Measurements from ENCODE around the gene ZCCHC24. TPM values are rescaled to one million over a fixed set of nuclear protein-coding genes. Genes with fewer than 3 reads are reported as not detected.

The ZCCHC24 gene
- total and polyA plus RNA-seq, 8 donors = 3.5 to 13.2 (median 7.3) TPM

- FAIRE-seq (no peak), DNase-seq (peak in 3 of 6 donors; percentile 26 to 60 (median 43)), ATAC-seq (peak in 2 of 4 donors; percentile 22 to 25)
- no peaks in the 10 kb centered on the region for H3K9me3 ChIP-seq
- intact Hi-C loops (cut with DNase I) = no loop called here
- no peaks in the 10 kb centered on the region for H3K27me3 ChIP-seq
- peaks cover 0 to 4% (median 0%) of the 10 kb centered on the region in 3 donors for H3K4me1 ChIP-seq
- TF ChIP-seq, protein P1, sequence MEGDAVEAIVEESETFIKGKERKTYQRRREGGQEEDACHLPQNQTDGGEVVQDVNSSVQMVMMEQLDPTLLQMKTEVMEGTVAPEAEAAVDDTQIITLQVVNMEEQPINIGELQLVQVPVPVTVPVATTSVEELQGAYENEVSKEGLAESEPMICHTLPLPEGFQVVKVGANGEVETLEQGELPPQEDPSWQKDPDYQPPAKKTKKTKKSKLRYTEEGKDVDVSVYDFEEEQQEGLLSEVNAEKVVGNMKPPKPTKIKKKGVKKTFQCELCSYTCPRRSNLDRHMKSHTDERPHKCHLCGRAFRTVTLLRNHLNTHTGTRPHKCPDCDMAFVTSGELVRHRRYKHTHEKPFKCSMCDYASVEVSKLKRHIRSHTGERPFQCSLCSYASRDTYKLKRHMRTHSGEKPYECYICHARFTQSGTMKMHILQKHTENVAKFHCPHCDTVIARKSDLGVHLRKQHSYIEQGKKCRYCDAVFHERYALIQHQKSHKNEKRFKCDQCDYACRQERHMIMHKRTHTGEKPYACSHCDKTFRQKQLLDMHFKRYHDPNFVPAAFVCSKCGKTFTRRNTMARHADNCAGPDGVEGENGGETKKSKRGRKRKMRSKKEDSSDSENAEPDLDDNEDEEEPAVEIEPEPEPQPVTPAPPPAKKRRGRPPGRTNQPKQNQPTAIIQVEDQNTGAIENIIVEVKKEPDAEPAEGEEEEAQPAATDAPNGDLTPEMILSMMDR (IDR thresholded peaks at IDR 0.05) = no peak
- 76 to 87% methylated on average over 17 of the region's 17 CpGs for WGBS, 2 donors
- no peaks in the 10 kb centered on the region for H3K36me3 ChIP-seq
- no peak overlapping the region for H3K27ac ChIP-seq
- no peak overlapping the region for H3K4me3 ChIP-seq
These were observed 37.3 kb downstream of the ZCCHC24 start for GRCh38 chr10:79407811-79408795.

DNA sequence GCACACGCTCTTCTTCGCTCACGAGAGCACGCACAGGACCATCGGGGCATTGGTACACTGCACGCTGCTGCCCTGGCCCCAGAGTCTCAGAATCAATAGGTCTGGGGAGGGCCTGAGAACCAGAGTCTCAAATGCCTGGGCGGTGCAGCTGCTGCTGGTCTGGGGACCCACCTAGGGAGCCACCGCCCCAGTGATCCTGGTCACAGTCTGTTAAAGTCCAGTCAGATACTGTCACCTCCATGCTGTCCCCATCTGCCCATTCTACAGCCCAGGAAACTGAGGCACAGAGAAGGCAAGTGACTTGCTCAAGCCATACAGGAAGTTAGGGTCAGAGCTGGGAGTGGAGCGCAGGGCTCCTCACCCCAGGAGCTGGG is 38.0 kb downstream of the ZCCHC24 start:
- FAIRE-seq (no peak), DNase-seq (peak in 2 of 6 donors; percentile 29 to 48), ATAC-seq (no peak)

GRCh38 chr10:79406683-79407422 is 38.6 kb downstream of the ZCCHC24 start:
- no peak for FAIRE-seq
- no peak overlapping the region for H3K27ac ChIP-seq
- peak in 3 of 6 donors; percentile 19 to 60 (median 39) for DNase-seq
- WGBS, 2 donors = 83 to 95% methylated on average over 11 to 13 of the region's 13 CpGs
- ATAC-seq = no peak
- no peaks in the 10 kb centered on the region for H3K9me3 ChIP-seq
- H3K4me3 ChIP-seq = no peak overlapping the region
- H3K36me3 ChIP-seq = no peaks in the 10 kb centered on the region
- no peaks in the 10 kb centered on the region for H3K27me3 ChIP-seq
- TF ChIP-seq, protein P1 (IDR thresholded peaks at IDR 0.05) = no peak
- intact Hi-C loops (cut with DNase I) = no loop called here
- peaks cover 0 to 4% (median 0%) of the 10 kb centered on the region in 3 donors for H3K4me1 ChIP-seq

More for the DNA sequence above, 38.0 kb downstream of the ZCCHC24 start:
- WGBS, 2 donors = 94 to 95% methylated on average over 9 of the region's 9 CpGs
- no peaks in the 10 kb centered on the region for H3K27me3 ChIP-seq
- peaks cover 0 to 4% (median 0%) of the 10 kb centered on the region in 3 donors for H3K4me1 ChIP-seq
- intact Hi-C loops (cut with DNase I) = no loop called here
- H3K36me3 ChIP-seq = no peaks in the 10 kb centered on the region
- H3K27ac ChIP-seq = no peak overlapping the region
- TF ChIP-seq, protein P1 (IDR thresholded peaks at IDR 0.05) = no peak
- no peak overlapping the region for H3K4me3 ChIP-seq
- no peaks in the 10 kb centered on the region for H3K9me3 ChIP-seq

DNA sequence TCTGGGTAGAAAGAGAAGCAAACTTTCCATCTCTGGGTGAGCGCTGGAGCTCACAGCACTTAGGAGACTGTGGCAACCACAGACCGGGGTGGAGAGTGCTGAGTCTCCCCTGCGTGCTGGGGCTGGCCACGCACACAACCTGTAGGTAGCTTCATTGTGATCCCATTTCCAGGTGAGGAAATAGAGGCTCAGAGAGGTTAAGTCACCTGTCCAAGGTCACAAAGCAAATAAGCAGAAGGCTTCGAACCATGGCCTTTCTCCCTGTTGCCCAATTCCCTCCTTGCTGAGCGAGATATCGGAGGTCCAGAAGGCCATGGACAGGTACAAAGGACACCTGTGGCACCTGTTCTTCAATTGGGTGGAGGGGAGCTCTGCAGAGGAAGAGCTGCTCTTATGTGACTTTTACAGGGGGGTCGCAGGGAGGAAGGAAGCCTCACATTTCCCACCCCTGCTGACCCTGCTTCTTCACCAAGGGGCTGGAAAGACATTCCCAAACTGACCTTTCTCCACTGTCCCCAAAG is 39.4 kb downstream of the ZCCHC24 start:
- no peak overlapping the region for H3K27ac ChIP-seq
- ATAC-seq = no peak
- WGBS, 2 donors = 81 to 82% methylated on average over 8 of the region's 8 CpGs
- H3K4me3 ChIP-seq = no peak overlapping the region
- H3K4me1 ChIP-seq = peaks cover 0 to 4% (median 0%) of the 10 kb centered on the region in 3 donors
- H3K27me3 ChIP-seq = no peaks in the 10 kb centered on the region
- H3K9me3 ChIP-seq = no peaks in the 10 kb centered on the region
- H3K36me3 ChIP-seq = no peaks in the 10 kb centered on the region
- TF ChIP-seq, protein P1 (IDR thresholded peaks at IDR 0.05) = no peak
- DNase-seq = peak in 3 of 6 donors; percentile 3 to 19 (median 3)
- intact Hi-C loops (cut with DNase I) = no loop called here
- no peak for FAIRE-seq

Data from pancreas (tissue), 10 donors.